GM19372 (cell line): ENCODE measurements around the gene PSTPIP2.
"Not testable (repeated sequence)": the region's sequence is repeated elsewhere in the genome, so short reads cannot be mapped to it uniquely, and the experiment has no call there.

ENCODE experiments used
- ATAC-seq: cut with Tn5 transposase; IDR thresholded peaks from one replicate; pipeline ENCODE4 v1.9.1; 2021; ENCODE audit warnings: mild to moderate bottlenecking, low read depth, moderate library complexity; ENCODE audit not compliant: unreplicated experiment

Gene PSTPIP2

GRCh38 chr18:46071653-46072375, at the start of gene PSTPIP2:
PSTPIP2 (minus strand) TSS chr18:46072260; CDS start chr18:46072188, 72 bp downstream.
- peak; percentile 66 for ATAC-seq

- no peak for ATAC-seq
These were observed 41.7 kb upstream of the PSTPIP2 start for GRCh38 chr18:46113751-46114150.

- no peak for ATAC-seq
These were observed 38.3 kb upstream of the PSTPIP2 start for GRCh38 chr18:46110406-46110805.

GRCh38 chr18:46109386-46109785, 37.3 kb upstream of the PSTPIP2 start:
- ATAC-seq: no peak

GRCh38 chr18:46104128-46104911, 32.3 kb upstream of the PSTPIP2 start, which contains the start of gene HAUS1:
HAUS1 (plus strand) TSS chr18:46104385; CDS start chr18:46104412, 27 bp downstream.
- ATAC-seq: peak; percentile 82

GRCh38 chr18:46099463-46099862, 27.4 kb upstream of the PSTPIP2 start:
- ATAC-seq: no peak

- ATAC-seq: no peak
These were observed 26.5 kb upstream of the PSTPIP2 start for GRCh38 chr18:46098616-46098933.

- ATAC-seq: peak; percentile 74
These were observed 25.9 kb upstream of the PSTPIP2 start, which contains the start of gene ATP5F1A for GRCh38 chr18:46097801-46098615. ATP5F1A (minus strand) TSS chr18:46098296; CDS start chr18:46098231, 65 bp downstream.

GRCh38 chr18:46097431-46097800, 25.4 kb upstream of the PSTPIP2 start:
- peak; percentile 23 for ATAC-seq

- ATAC-seq: no peak
These were observed 24.7 kb upstream of the PSTPIP2 start for GRCh38 chr18:46096651-46097300.

GRCh38 chr18:46095532-46095931, 23.5 kb upstream of the PSTPIP2 start:
- no peak for ATAC-seq

GRCh38 chr18:46088501-46088900, 16.4 kb upstream of the PSTPIP2 start:
- not testable (repeated sequence) for ATAC-seq

- ATAC-seq: no peak
These were observed 12.4 kb upstream of the PSTPIP2 start for GRCh38 chr18:46084431-46084830.

- no peak for ATAC-seq
These were observed 8.1 kb upstream of the PSTPIP2 start for GRCh38 chr18:46080156-46080555.

GRCh38 chr18:46079336-46079735, 7.3 kb upstream of the PSTPIP2 start:
- no peak for ATAC-seq

- no peak for ATAC-seq
These were observed 1.6 kb upstream of the PSTPIP2 start for GRCh38 chr18:46073474-46074331.

GRCh38 chr18:46072959-46073358, 899 bp upstream of the PSTPIP2 start:
- ATAC-seq: no peak

GRCh38 chr18:46072376-46072867, 362 bp upstream of the PSTPIP2 start:
- ATAC-seq: no peak
